ENCODE data around the gene LRP2BP. TPM values are rescaled to one million over a fixed set of nuclear protein-coding genes. Genes with fewer than 3 reads are reported as not detected.

The LRP2BP gene
- polyA plus RNA-seq, 1 experiment, result 0.13 TPM

DNA sequence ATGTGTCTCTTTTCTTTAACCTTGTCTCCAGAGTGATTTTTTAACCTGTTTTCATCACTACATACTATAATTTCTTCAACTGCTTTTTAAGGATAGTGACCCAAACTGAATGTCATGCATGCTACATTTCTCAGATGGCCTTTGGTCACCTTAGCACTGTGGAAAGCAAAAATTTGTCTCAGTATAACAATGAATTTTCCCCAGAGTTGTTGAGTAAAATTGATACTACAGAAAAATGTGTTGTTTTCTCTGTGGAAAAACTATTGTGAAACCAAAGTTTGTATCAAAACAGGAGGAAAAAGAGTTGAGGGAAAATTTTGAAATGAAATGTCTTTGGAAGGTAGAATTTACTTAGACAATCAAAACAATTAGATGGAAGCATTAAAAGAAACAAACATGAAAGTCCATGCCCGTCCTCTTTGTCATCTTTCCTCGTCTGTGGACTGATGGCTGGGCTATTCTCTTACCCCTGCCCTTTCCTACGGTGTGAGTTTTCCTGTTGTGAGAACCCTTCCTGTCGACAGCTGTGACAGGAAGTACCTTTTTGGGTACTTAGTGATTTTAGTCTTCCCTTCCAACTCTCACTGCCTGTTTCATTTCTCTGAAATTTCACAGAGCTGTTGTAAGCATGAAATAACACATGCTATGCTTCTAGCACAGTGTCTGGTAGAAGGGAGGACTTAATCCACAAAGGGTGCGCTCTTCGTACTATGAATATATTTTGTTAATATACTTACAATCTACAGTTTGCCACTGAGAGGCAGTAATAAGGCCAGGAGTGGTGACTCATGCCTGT is 50.8 kb downstream of the LRP2BP start:
- H3K4me3 ChIP-seq (ENCODE audit: low read depth, low read length), result no peak overlapping the region
- ChIA-PET CTCF (no interaction called here), POLR2A (no interaction called here)
- DNase-seq (ENCODE audit: low read depth), result no peak
- peaks cover 11% of the 10 kb centered on the region for H3K36me3 ChIP-seq (ENCODE audit: control insufficient read depth, insufficient read depth, low read length)
- no peaks in the 10 kb centered on the region for H3K27me3 ChIP-seq (ENCODE audit: control insufficient read depth, insufficient read depth, low read length)
- TF ChIP-seq, protein P1, sequence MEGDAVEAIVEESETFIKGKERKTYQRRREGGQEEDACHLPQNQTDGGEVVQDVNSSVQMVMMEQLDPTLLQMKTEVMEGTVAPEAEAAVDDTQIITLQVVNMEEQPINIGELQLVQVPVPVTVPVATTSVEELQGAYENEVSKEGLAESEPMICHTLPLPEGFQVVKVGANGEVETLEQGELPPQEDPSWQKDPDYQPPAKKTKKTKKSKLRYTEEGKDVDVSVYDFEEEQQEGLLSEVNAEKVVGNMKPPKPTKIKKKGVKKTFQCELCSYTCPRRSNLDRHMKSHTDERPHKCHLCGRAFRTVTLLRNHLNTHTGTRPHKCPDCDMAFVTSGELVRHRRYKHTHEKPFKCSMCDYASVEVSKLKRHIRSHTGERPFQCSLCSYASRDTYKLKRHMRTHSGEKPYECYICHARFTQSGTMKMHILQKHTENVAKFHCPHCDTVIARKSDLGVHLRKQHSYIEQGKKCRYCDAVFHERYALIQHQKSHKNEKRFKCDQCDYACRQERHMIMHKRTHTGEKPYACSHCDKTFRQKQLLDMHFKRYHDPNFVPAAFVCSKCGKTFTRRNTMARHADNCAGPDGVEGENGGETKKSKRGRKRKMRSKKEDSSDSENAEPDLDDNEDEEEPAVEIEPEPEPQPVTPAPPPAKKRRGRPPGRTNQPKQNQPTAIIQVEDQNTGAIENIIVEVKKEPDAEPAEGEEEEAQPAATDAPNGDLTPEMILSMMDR (IDR thresholded peaks at IDR 0.05; ENCODE audit: insufficient read depth, low read depth, low read length), result no peak

DNA sequence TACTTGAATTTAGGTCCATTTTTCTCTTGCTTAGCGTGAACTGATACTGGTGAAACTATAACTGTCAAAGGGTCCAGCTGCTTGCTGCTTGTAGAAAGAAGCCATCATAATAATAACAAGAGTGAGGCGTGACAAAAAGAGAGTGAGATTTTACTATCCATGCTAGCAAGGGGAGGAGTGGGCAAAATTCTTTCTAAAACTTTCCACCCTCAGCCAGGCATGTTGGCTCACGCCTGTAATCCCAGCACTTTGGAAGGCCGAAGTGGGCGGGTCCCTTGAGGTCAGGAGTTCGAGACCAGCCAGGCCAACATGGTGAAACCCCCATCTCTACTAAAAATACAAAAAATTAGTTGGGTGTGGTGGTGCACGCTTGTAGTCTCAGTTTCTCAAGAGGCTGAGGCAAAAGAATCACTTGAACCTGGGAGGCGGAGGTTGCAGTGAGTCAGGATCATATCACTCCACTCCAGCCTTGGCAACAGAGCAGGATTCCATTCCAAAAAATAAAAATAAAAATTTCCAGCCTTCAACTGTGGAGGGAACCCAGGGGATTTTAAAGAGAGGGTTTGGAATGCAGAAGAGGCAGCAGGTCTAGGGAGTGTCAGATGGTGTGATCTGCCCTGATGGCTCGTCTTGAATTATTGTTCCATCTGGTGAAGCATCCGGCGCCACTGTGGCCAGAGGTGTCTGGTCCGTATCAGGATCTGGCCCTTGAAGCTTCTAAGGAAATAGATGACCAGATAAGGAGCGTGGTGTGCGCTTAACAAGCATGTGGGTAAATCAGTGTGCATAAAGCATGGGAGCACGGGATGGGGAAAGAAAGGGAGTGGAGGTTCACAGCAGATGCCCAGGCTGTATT is 51.8 kb downstream of the LRP2BP start:
- ChIA-PET CTCF (no interaction called here), POLR2A (no interaction called here)
- peaks cover 9% of the 10 kb centered on the region for H3K36me3 ChIP-seq (ENCODE audit: control insufficient read depth, insufficient read depth, low read length)
- H3K4me3 ChIP-seq (ENCODE audit: low read depth, low read length), result no peak overlapping the region
- TF ChIP-seq, protein P1 (IDR thresholded peaks at IDR 0.05; ENCODE audit: insufficient read depth, low read depth, low read length), result no peak
- no peak for DNase-seq (ENCODE audit: low read depth)
- no peaks in the 10 kb centered on the region for H3K27me3 ChIP-seq (ENCODE audit: control insufficient read depth, insufficient read depth, low read length)

DNA sequence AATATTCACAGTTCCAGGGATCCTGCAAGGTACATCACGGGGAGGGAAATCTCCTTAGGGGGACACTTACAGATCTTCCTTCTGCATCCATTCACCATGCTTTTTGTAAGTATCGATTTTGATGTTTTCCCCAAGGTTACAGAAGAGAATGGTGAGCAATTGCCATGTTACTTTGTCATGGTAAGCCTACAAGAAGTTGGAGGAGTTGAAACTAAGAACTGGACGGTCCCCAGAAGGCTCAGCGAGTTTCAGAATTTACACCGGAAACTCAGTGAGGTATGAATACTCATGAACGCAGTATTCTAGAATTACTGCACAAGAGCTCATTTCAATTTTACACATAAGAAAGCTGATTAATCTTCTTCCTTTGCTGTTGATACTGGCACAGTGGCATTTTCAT is 53.9 kb downstream of the LRP2BP start:
- POLR2A ChIA-PET, result no interaction called here
- Histone ChIP-seq H3K27me3 (ENCODE audit: control insufficient read depth, insufficient read depth, low read length) (no peaks in the 10 kb centered on the region), H3K4me3 (ENCODE audit: low read depth, low read length) (no peak overlapping the region), H3K36me3 (ENCODE audit: control insufficient read depth, insufficient read depth, low read length) (peaks cover 9% of the 10 kb centered on the region)
- DNase-seq (ENCODE audit: low read depth), result no peak
- TF ChIP-seq, protein P1 (IDR thresholded peaks at IDR 0.05; ENCODE audit: insufficient read depth, low read depth, low read length), result no peak
- CTCF ChIA-PET, result interaction anchor here (1.2 kb wide), 1 partner anchor 12 kb away, joined by 4 read pairs; no protein-coding TSS in a partner anchor

DNA sequence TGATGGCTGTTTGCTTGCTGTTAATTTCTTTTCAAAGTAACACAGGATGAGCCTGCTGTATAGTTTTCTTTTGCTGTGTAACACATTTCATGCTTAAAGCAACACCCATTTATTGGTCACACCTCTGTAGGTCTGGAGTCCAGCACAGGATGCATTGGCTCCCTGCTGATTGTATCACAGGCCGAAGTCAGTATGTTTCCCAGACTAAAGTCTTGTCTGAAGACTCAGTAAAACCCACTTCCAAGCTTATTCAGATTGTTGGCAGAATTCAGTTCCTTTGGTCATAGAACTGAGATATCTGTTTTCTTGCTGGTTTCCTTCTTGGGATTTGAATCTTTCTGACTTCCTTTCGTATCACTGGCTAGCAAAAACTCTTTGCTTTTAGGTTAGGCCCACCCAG is 54.3 kb downstream of the LRP2BP start:
- TF ChIP-seq, protein P1 (IDR thresholded peaks at IDR 0.05; ENCODE audit: insufficient read depth, low read depth, low read length), result no peak
- no peaks in the 10 kb centered on the region for H3K27me3 ChIP-seq (ENCODE audit: control insufficient read depth, insufficient read depth, low read length)
- no peak for DNase-seq (ENCODE audit: low read depth)
- ChIA-PET CTCF (interaction anchor here (1.2 kb wide), 1 partner anchor 13 kb away, joined by 4 read pairs; no protein-coding TSS in a partner anchor), POLR2A (no interaction called here)
- peaks cover 9% of the 10 kb centered on the region for H3K36me3 ChIP-seq (ENCODE audit: control insufficient read depth, insufficient read depth, low read length)
- no peak overlapping the region for H3K4me3 ChIP-seq (ENCODE audit: low read depth, low read length)

DNA sequence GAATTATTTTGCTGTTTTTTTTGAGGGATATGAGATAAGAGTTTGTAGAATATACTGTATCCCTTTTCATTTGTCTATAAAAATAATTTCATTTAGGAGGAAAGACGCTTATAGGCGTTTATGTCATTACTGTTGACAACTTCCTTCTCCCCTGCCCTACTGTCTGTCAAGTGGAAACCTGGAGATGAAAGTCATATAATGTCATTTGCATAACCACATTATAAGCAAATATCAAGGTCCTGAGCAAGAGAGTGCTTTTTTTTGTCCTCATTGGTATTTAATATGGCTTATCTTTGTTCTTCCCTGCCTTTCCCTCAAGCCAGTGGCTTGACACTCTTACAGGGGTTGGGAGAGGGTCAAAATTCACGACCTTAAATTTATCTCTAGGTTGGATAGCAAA is 55.8 kb downstream of the LRP2BP start:
- H3K4me3 ChIP-seq (ENCODE audit: low read depth, low read length), result no peak overlapping the region
- ChIA-PET CTCF (no interaction called here), POLR2A (no interaction called here)
- TF ChIP-seq, protein P1 (IDR thresholded peaks at IDR 0.05; ENCODE audit: insufficient read depth, low read depth, low read length), result no peak
- peaks cover 9% of the 10 kb centered on the region for H3K36me3 ChIP-seq (ENCODE audit: control insufficient read depth, insufficient read depth, low read length)
- no peak for DNase-seq (ENCODE audit: low read depth)
- H3K27me3 ChIP-seq (ENCODE audit: control insufficient read depth, insufficient read depth, low read length), result no peaks in the 10 kb centered on the region

Measured in BJ (cell line).